Stomach (tissue), 4 donors: ENCODE results near the gene NEDD4.

Experiments used
- EP300 ChIP-seq: sonication (generic); formaldehyde crosslinking; IDR thresholded peaks from one replicate; pipeline ENCODE4 v1.6.1; 2017; ENCODE audit warnings: antibody characterized with exemption
- POLR2AphosphoS5 ChIP-seq, 3 donors: sonication (generic); formaldehyde crosslinking; IDR thresholded peaks; one replicate each; pipeline ENCODE4 v1.6.1; 2016; ENCODE audit warnings: antibody characterized with exemption in 3 of 3
- TF ChIP-seq, protein P1 (sequence below), 7 experiments: fragments of 450-650 bp in 4 of 7; fragments of 200-600 bp in 3 of 7; sonication (generic) in 3 of 7; IDR thresholded peaks; one replicate each; pipeline ENCODE4 v1.5.1; 2016 to 2019; ENCODE audit warnings: antibody characterized with exemption in 7 of 7, control low read depth in 2 of 7, mild to moderate bottlenecking in 1 of 7

GRCh38 chr15:55802600-55803376, 190.6 kb downstream of the NEDD4 start:
- TF ChIP-seq, protein P1, sequence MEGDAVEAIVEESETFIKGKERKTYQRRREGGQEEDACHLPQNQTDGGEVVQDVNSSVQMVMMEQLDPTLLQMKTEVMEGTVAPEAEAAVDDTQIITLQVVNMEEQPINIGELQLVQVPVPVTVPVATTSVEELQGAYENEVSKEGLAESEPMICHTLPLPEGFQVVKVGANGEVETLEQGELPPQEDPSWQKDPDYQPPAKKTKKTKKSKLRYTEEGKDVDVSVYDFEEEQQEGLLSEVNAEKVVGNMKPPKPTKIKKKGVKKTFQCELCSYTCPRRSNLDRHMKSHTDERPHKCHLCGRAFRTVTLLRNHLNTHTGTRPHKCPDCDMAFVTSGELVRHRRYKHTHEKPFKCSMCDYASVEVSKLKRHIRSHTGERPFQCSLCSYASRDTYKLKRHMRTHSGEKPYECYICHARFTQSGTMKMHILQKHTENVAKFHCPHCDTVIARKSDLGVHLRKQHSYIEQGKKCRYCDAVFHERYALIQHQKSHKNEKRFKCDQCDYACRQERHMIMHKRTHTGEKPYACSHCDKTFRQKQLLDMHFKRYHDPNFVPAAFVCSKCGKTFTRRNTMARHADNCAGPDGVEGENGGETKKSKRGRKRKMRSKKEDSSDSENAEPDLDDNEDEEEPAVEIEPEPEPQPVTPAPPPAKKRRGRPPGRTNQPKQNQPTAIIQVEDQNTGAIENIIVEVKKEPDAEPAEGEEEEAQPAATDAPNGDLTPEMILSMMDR (IDR thresholded peaks at IDR 0.05): no peak
- no peak for TF ChIP-seq EP300
- TF ChIP-seq POLR2AphosphoS5 (IDR thresholded peaks at IDR 0.05): no peak
